HUES6 (cell line): Measurements from ENCODE around the gene PTPN13.

ENCODE experiments used
- H3K27ac ChIP-seq: 2 replicates; pipeline ENCODE4 v1.7.0; 2013; ENCODE audit warnings: low read depth, mild to moderate bottlenecking, low read length, inconsistent platforms
- H3K27me3 ChIP-seq: 2 replicates; pipeline ENCODE4 v1.6.1; 2013; ENCODE audit warnings: low read length; ENCODE audit not compliant: control insufficient read depth, insufficient read depth
- H3K36me3 ChIP-seq: 2 replicates; pipeline ENCODE4 v1.6.1; 2013; ENCODE audit warnings: low read length; ENCODE audit not compliant: control insufficient read depth, insufficient read depth
- H3K4me1 ChIP-seq: 2 replicates; pipeline ENCODE4 v1.6.1; 2013; ENCODE audit warnings: low read length; ENCODE audit not compliant: control insufficient read depth, insufficient read depth
- H3K4me3 ChIP-seq: 2 replicates; pipeline ENCODE4 v1.5.1; 2013; ENCODE audit warnings: low read depth, low read length
- H3K9ac ChIP-seq: one replicate; pipeline ENCODE4 v1.6.1; 2013; ENCODE audit warnings: mild to moderate bottlenecking, low read length
- H3K9me3 ChIP-seq: 2 replicates; pipeline ENCODE4 v1.6.1; 2013; ENCODE audit warnings: low read depth, low read length; ENCODE audit not compliant: control insufficient read depth, insufficient read depth

The PTPN13 gene

GRCh38 chr4:86759298-86759697 is 165.2 kb downstream of the PTPN13 start:
- Histone ChIP-seq H3K27ac (no peak overlapping the region), H3K36me3 (peaks cover 25% of the 10 kb centered on the region), H3K9me3 (no peaks in the 10 kb centered on the region), H3K4me1 (no peaks in the 10 kb centered on the region), H3K4me3 (no peak overlapping the region), H3K9ac (no peak overlapping the region), H3K27me3 (no peaks in the 10 kb centered on the region)

DNA sequence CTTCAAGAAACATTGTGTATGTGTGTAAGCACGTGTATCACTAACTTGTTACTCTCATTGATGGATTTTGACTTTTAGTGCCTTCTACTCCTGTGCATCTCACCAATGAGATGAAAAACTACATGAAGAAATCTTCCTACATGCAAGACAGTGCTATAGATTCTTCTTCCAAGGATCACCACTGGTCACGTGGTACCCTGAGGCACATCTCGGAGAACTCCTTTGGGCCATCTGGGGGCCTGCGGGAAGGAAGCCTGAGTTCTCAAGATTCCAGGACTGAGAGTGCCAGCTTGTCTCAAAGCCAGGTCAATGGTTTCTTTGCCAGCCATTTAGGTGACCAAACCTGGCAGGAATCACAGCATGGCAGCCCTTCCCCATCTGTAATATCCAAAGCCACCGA is 168.5 kb downstream of the PTPN13 start:
- no peak overlapping the region for H3K27ac ChIP-seq
- H3K27me3 ChIP-seq = no peaks in the 10 kb centered on the region
- no peaks in the 10 kb centered on the region for H3K9me3 ChIP-seq
- H3K4me1 ChIP-seq = no peaks in the 10 kb centered on the region
- no peak overlapping the region for H3K4me3 ChIP-seq
- peaks cover 39% of the 10 kb centered on the region for H3K36me3 ChIP-seq
- H3K9ac ChIP-seq = no peak overlapping the region

- no peaks in the 10 kb centered on the region for H3K4me1 ChIP-seq
- no peaks in the 10 kb centered on the region for H3K27me3 ChIP-seq
- H3K9ac ChIP-seq = no peak overlapping the region
These were observed 175.7 kb downstream of the PTPN13 start for GRCh38 chr4:86769794-86770193.

DNA sequence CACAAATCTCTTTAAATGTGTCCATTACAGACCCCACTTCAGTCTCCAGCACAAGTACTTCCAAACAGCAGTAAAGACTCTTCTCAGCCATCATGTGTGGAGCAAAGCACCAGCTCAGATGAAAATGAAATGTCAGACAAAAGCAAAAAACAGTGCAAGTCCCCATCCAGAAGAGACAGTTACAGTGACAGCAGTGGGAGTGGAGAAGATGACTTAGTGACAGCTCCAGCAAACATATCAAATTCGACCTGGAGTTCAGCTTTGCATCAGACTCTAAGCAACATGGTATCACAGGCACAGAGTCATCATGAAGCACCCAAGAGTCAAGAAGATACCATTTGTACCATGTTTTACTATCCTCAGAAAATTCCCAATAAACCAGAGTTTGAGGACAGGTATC is 177.0 kb downstream of the PTPN13 start:
- peaks cover 77% of the 10 kb centered on the region for H3K36me3 ChIP-seq
- no peaks in the 10 kb centered on the region for H3K4me1 ChIP-seq
- no peak overlapping the region for H3K9ac ChIP-seq
- no peaks in the 10 kb centered on the region for H3K9me3 ChIP-seq
- no peaks in the 10 kb centered on the region for H3K27me3 ChIP-seq
- no peak overlapping the region for H3K27ac ChIP-seq
- no peak overlapping the region for H3K4me3 ChIP-seq

More at GRCh38 chr4:86769794-86770193, 175.7 kb downstream of the PTPN13 start:
- Histone ChIP-seq H3K4me3 (no peak overlapping the region), H3K27ac (no peak overlapping the region), H3K9me3 (no peaks in the 10 kb centered on the region), H3K36me3 (peaks cover 70% of the 10 kb centered on the region)

DNA sequence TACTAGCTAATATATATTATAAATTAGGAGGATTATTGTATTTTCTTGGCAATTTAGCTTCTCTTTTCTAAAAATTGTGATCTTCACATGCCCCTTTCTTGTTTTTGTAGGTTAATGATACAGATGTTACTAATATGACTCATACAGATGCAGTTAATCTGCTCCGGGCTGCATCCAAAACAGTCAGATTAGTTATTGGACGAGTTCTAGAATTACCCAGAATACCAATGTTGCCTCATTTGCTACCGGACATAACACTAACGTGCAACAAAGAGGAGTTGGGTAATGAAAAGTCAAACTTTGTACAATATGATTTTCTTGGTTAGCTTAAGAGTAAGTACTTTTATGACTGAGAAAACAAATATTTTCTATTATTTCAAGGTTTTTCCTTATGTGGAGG is 180.9 kb downstream of the PTPN13 start:
- Histone ChIP-seq H3K27ac (no peak overlapping the region), H3K4me1 (no peaks in the 10 kb centered on the region), H3K36me3 (peaks cover 58% of the 10 kb centered on the region), H3K9me3 (no peaks in the 10 kb centered on the region), H3K9ac (no peak overlapping the region), H3K27me3 (no peaks in the 10 kb centered on the region), H3K4me3 (no peak overlapping the region)

DNA sequence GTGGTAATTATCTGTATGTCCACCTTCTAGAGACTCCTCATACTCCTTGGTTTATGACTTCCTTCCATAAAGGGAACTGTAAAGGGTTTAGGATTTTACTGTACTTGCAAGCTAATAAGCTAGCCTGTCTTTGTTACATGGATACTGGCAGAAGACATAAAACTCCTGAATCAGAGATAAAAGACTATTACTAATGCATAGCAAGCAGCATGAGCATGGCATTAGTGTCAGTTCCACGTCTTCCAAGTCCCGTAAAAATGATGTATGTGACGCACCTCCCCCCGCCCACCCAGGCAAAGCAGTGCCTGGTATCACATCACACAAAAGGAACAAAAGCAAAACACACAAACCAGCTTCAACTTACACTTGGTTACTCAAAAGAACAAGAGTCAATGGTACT is 184.1 kb downstream of the PTPN13 start:
- H3K9me3 ChIP-seq = no peaks in the 10 kb centered on the region
- H3K4me3 ChIP-seq = no peak overlapping the region
- no peaks in the 10 kb centered on the region for H3K4me1 ChIP-seq
- H3K9ac ChIP-seq = no peak overlapping the region
- H3K36me3 ChIP-seq = peaks cover 47% of the 10 kb centered on the region
- H3K27ac ChIP-seq = no peak overlapping the region
- no peaks in the 10 kb centered on the region for H3K27me3 ChIP-seq

- no peaks in the 10 kb centered on the region for H3K27me3 ChIP-seq
- H3K4me1 ChIP-seq = no peaks in the 10 kb centered on the region
- H3K27ac ChIP-seq = no peak overlapping the region
- peaks cover 50% of the 10 kb centered on the region for H3K36me3 ChIP-seq
- peaks cover 11% of the 10 kb centered on the region; the same call in 1 of the 2 replicates for H3K9me3 ChIP-seq
- no peak overlapping the region for H3K4me3 ChIP-seq
- no peak overlapping the region for H3K9ac ChIP-seq
These were observed 194.7 kb downstream of the PTPN13 start for GRCh38 chr4:86788826-86789225.

GRCh38 chr4:86791126-86791525 is 197.0 kb downstream of the PTPN13 start:
- Histone ChIP-seq H3K27ac (no peak overlapping the region), H3K9me3 (peaks cover 11% of the 10 kb centered on the region; the same call in 1 of the 2 replicates), H3K4me1 (no peaks in the 10 kb centered on the region), H3K27me3 (no peaks in the 10 kb centered on the region), H3K36me3 (peaks cover 42% of the 10 kb centered on the region), H3K9ac (no peak overlapping the region), H3K4me3 (no peak overlapping the region)

DNA sequence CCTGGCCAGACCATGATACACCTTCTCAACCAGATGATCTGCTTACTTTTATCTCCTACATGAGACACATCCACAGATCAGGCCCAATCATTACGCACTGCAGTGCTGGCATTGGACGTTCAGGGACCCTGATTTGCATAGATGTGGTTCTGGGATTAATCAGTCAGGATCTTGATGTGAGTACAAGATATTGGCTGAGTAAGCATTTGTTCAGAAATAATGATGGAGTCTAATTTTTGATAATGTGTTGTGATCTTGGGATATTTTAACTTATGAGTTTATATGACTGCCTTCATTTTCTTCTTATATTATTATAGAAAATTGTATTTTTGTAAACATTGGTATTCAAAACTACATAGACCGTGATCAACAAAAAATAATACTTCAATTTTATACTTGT is 215.7 kb downstream of the PTPN13 start:
- no peak overlapping the region for H3K9ac ChIP-seq
- no peak overlapping the region for H3K4me3 ChIP-seq
- H3K36me3 ChIP-seq = peaks cover 71% of the 10 kb centered on the region
- no peaks in the 10 kb centered on the region for H3K27me3 ChIP-seq
- no peaks in the 10 kb centered on the region for H3K9me3 ChIP-seq
- no peaks in the 10 kb centered on the region for H3K4me1 ChIP-seq
- no peak overlapping the region for H3K27ac ChIP-seq

DNA sequence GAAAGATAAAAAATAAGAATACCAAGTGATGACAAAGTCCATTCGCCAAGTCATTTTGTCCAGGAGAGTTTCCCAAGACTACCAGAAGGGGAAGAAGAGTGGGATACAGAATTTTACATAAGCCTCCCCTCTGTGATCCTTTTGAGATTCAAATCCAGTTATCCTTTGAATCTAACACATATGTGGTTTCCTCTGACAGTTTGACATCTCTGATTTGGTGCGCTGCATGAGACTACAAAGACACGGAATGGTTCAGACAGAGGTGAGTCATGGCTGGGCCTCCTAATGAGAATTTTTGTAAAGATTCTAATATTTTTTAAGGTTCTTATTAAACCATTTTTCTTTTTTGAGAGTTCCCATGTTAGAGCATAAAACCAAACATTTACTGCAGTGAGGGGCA is 216.7 kb downstream of the PTPN13 start:
- no peak overlapping the region for H3K27ac ChIP-seq
- H3K27me3 ChIP-seq = no peaks in the 10 kb centered on the region
- H3K9me3 ChIP-seq = peaks cover 9% of the 10 kb centered on the region; the same call in 1 of the 2 replicates
- H3K4me1 ChIP-seq = no peaks in the 10 kb centered on the region
- no peak overlapping the region for H3K4me3 ChIP-seq
- no peak overlapping the region for H3K9ac ChIP-seq
- H3K36me3 ChIP-seq = peaks cover 72% of the 10 kb centered on the region

DNA sequence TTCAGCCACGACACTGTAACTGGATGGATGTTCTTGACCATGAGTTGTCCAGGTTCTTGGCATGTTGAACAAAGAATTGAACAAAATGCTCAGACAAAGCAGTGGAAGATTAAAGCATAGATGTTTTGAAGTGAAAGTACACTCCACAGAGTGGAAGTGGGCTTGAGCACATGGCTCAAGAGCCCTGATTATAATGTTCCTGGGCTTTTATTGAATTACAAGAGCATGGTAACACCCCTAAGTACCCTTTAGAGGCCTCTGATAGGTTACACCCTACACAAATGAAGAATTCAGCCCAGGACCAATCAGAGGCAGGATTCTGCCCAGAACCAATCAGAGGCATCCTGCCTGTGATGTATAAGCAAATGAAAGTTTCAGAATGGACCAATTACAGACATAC is 221.5 kb downstream of the PTPN13 start:
- no peaks in the 10 kb centered on the region for H3K4me1 ChIP-seq
- peaks cover 50% of the 10 kb centered on the region for H3K36me3 ChIP-seq
- H3K9ac ChIP-seq = no peak overlapping the region
- no peak overlapping the region for H3K27ac ChIP-seq
- H3K9me3 ChIP-seq = peaks cover 11% of the 10 kb centered on the region; the same call in 1 of the 2 replicates
- no peaks in the 10 kb centered on the region for H3K27me3 ChIP-seq
- H3K4me3 ChIP-seq = no peak overlapping the region
